ENCODE data around the gene SYT1. TPM values are rescaled to one million over a fixed set of nuclear protein-coding genes. Genes with fewer than 3 reads are reported as not detected.

The SYT1 gene
- total and polyA plus RNA-seq, 8 donors: under 0.01 to 11.4 (median 0.88) TPM

GRCh38 chr12:79357048-79357447 is 492.5 kb downstream of the SYT1 start:
- Histone ChIP-seq H3K9me3 (no peaks in the 10 kb centered on the region), H3K4me3 (no peak overlapping the region), H3K27ac (no peak overlapping the region), H3K27me3 (no peaks in the 10 kb centered on the region), H3K36me3 (no peaks in the 10 kb centered on the region), H3K4me1 (no peaks in the 10 kb centered on the region)
- intact Hi-C loops (cut with DNase I; ENCODE audit: low total_unique reads): no loop called here
- DNase-seq: no peak
- TF ChIP-seq EP300 (IDR thresholded peaks at IDR 0.05): no peak
- no peak for TF ChIP-seq POLR2AphosphoS5 (IDR thresholded peaks at IDR 0.05)
- TF ChIP-seq CTCF (IDR thresholded peaks at IDR 0.05): no peak
- no peak for TF ChIP-seq POLR2A (IDR thresholded peaks at IDR 0.05)

DNA sequence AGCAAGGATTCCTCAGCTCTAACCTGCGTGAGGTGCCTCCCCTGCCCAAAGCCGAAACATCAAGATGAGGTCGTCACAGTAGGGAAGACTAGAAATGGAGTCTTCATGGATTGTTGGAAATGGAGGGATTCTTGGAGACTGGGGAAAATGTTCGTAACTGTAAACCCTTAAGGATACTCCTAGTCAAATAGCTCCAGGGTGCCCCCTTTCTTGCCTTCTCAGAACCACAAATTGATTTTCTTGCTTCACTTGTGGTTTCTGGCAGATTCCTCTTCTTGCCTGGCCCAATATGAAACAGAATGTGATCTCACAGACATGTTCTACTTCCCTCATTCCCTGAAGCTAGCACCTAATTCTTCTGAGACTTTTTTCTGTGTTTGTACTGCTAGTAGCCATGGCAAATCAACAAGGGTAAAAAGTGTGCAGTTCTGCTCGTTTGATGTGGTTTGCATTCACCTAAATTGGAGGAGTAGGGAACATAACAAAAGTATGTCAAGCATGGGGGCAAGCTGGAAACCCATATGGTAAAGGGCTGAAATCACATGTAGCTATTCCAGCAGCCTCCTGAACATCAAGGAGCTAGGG is 494.2 kb downstream of the SYT1 start:
- Histone ChIP-seq H3K36me3 (no peaks in the 10 kb centered on the region), H3K4me1 (no peaks in the 10 kb centered on the region), H3K27ac (no peak overlapping the region), H3K27me3 (no peaks in the 10 kb centered on the region), H3K9me3 (no peaks in the 10 kb centered on the region), H3K4me3 (no peak overlapping the region)
- no peak for DNase-seq
- WGBS, 5 donors: 81 to 92% (median 90%) methylated on average over 5 of the region's 5 CpGs
- intact Hi-C loops (cut with DNase I; ENCODE audit: low total_unique reads): no loop called here
- TF ChIP-seq EP300 (IDR thresholded peaks at IDR 0.05) (no peak), POLR2AphosphoS5 (IDR thresholded peaks at IDR 0.05) (no peak), POLR2A (IDR thresholded peaks at IDR 0.05) (no peak), CTCF (IDR thresholded peaks at IDR 0.05) (no peak)

- no peaks in the 10 kb centered on the region for H3K4me1 ChIP-seq
- TF ChIP-seq POLR2A (IDR thresholded peaks at IDR 0.05) (no peak), CTCF (IDR thresholded peaks at IDR 0.05) (no peak), POLR2AphosphoS5 (IDR thresholded peaks at IDR 0.05) (no peak), EP300 (IDR thresholded peaks at IDR 0.05) (no peak)
- no peaks in the 10 kb centered on the region for H3K27me3 ChIP-seq
- peak in 1 of 2 donors; percentile 9 for DNase-seq
- 59 to 77% (median 66%) methylated on average over 1 of the region's 1 CpG for WGBS, 5 donors
- intact Hi-C loops (cut with DNase I; ENCODE audit: low total_unique reads): no loop called here
- no peak overlapping the region for H3K4me3 ChIP-seq
- no peaks in the 10 kb centered on the region for H3K9me3 ChIP-seq
- H3K27ac ChIP-seq: no peak overlapping the region
- H3K36me3 ChIP-seq: no peaks in the 10 kb centered on the region
Measured at GRCh38 chr12:79360286-79360685, 495.7 kb downstream of the SYT1 start.

GRCh38 chr12:79360936-79361335 is 496.4 kb downstream of the SYT1 start:
- peaks cover 0 to under 1% (median 0%) of the 10 kb centered on the region in 4 donors for H3K4me1 ChIP-seq
- no peaks in the 10 kb centered on the region for H3K27me3 ChIP-seq
- no peak for DNase-seq
- H3K4me3 ChIP-seq: no peak overlapping the region
- H3K27ac ChIP-seq: no peak overlapping the region
- H3K9me3 ChIP-seq: no peaks in the 10 kb centered on the region
- intact Hi-C loops (cut with DNase I; ENCODE audit: low total_unique reads): no loop called here
- H3K36me3 ChIP-seq: no peaks in the 10 kb centered on the region
- TF ChIP-seq CTCF (IDR thresholded peaks at IDR 0.05) (no peak), EP300 (IDR thresholded peaks at IDR 0.05) (no peak), POLR2A (IDR thresholded peaks at IDR 0.05) (no peak), POLR2AphosphoS5 (IDR thresholded peaks at IDR 0.05) (no peak)
